Liver (tissue), 9 donors: ENCODE measurements around the gene DTNB. TPM values are rescaled to one million over a fixed set of nuclear protein-coding genes. Genes with fewer than 3 reads are reported as not detected.

Experiments
- DNase-seq: peaks from one replicate; pipeline ENCODE4 v3.0.0-alpha.2; 2017; ENCODE audit warnings: low spot score
- H3K27ac ChIP-seq, 2 donors: one replicate each; pipeline ENCODE4 v1.7.0; 2013; ENCODE audit warnings: inconsistent platforms in 2 of 2, low read length in 2 of 2, control low read depth in 1 of 2, low read depth in 1 of 2, mild to moderate bottlenecking in 1 of 2
- H3K27me3 ChIP-seq, 4 donors: one replicate each; pipeline versions ENCODE4 v1.6.1 to v1.7.0; 2013; ENCODE audit warnings: low read length in 3 of 4, inconsistent platforms in 1 of 4, mild to moderate bottlenecking in 1 of 4, moderate library complexity in 1 of 4; ENCODE audit not compliant: control insufficient read depth in 4 of 4, insufficient read depth in 4 of 4
- H3K36me3 ChIP-seq, 4 donors: one replicate each; pipeline versions ENCODE4 v1.6.1 to v1.7.0; 2013; ENCODE audit warnings: low read length in 3 of 4, mild to moderate bottlenecking in 3 of 4, low read depth in 1 of 4, moderate library complexity in 1 of 4; ENCODE audit not compliant: control insufficient read depth in 4 of 4, insufficient read depth in 3 of 4
- H3K4me1 ChIP-seq, 4 donors: one replicate each; pipeline versions ENCODE4 v1.6.1 to v1.7.0; 2013; ENCODE audit warnings: low read length in 3 of 4, mild to moderate bottlenecking in 3 of 4, moderate library complexity in 1 of 4; ENCODE audit not compliant: control insufficient read depth in 4 of 4, insufficient read depth in 4 of 4
- H3K4me3 ChIP-seq, 3 donors: one replicate each; pipeline versions ENCODE4 v1.6.1 to v1.7.0; 2013; ENCODE audit warnings: low read length in 3 of 3, control low read depth in 1 of 3, low read depth in 1 of 3, mild to moderate bottlenecking in 1 of 3
- H3K9ac ChIP-seq, 2 donors: one replicate each; pipeline ENCODE4 v1.7.0; 2013; ENCODE audit warnings: low read length in 2 of 2, mild to moderate bottlenecking in 2 of 2, moderate library complexity in 2 of 2, control low read depth in 1 of 2, low read depth in 1 of 2
- H3K9me3 ChIP-seq, 4 donors: one replicate each; pipeline versions ENCODE4 v1.6.1 to v1.7.0; 2013; ENCODE audit warnings: low read length in 3 of 4; ENCODE audit not compliant: control insufficient read depth in 4 of 4
- EGR1 ChIP-seq, 2 donors: IDR thresholded peaks; 2 replicates each; pipeline ENCODE4 v1.6.1; 2016 to 2018; ENCODE audit warnings: antibody characterized with exemption in 2 of 2, low read depth in 2 of 2
- FOXA1 ChIP-seq: IDR thresholded peaks from 2 replicates; pipeline ENCODE4 v1.6.1; 2016; ENCODE audit warnings: antibody characterized with exemption
- FOXA2 ChIP-seq: IDR thresholded peaks from 2 replicates; pipeline ENCODE4 v1.6.1; 2016; ENCODE audit warnings: antibody characterized with exemption
- GABPA ChIP-seq, 2 donors: IDR thresholded peaks in 1 of 2; conservative IDR thresholded peaks in 1 of 2; 2 replicates each; pipeline ENCODE4 v1.6.1; 2016; ENCODE audit warnings: antibody characterized with exemption in 2 of 2, mild to moderate bottlenecking in 1 of 2, moderate library complexity in 1 of 2
- HNF4A ChIP-seq, 2 donors: conservative IDR thresholded peaks; 2 replicates each; pipeline ENCODE4 v1.6.1; 2016; ENCODE audit warnings: antibody characterized with exemption in 2 of 2, mild to moderate bottlenecking in 2 of 2
- HNF4G ChIP-seq: IDR thresholded peaks from 2 replicates; pipeline ENCODE4 v1.6.1; 2016; ENCODE audit warnings: antibody characterized with exemption
- JUND ChIP-seq, 2 donors: IDR thresholded peaks; 2 replicates each; pipeline ENCODE4 v1.6.1; 2016; ENCODE audit warnings: antibody characterized with exemption in 2 of 2
- NR2F2 ChIP-seq: IDR thresholded peaks from 2 replicates; pipeline ENCODE4 v1.6.1; 2016; ENCODE audit warnings: antibody characterized with exemption
- RAD21 ChIP-seq, 2 donors: IDR thresholded peaks; 2 replicates each; pipeline ENCODE4 v1.6.1; 2016; ENCODE audit warnings: antibody characterized with exemption in 2 of 2, mild to moderate bottlenecking in 2 of 2
- RXRA ChIP-seq, 2 donors: IDR thresholded peaks; 2 replicates each; pipeline ENCODE4 v1.6.1; 2017 to 2018; ENCODE audit warnings: antibody characterized with exemption in 2 of 2, mild to moderate bottlenecking in 1 of 2
- SP1 ChIP-seq: IDR thresholded peaks from 2 replicates; pipeline ENCODE4 v1.6.1; 2018; ENCODE audit warnings: antibody characterized with exemption, mild to moderate bottlenecking
- TAF1 ChIP-seq: conservative IDR thresholded peaks from 2 replicates; pipeline ENCODE4 v1.6.1; 2016; ENCODE audit warnings: antibody characterized with exemption, mild to moderate bottlenecking
- YY1 ChIP-seq: IDR thresholded peaks from 2 replicates; pipeline ENCODE4 v1.6.1; 2016; ENCODE audit warnings: antibody characterized with exemption, mild to moderate bottlenecking
- ZBTB33 ChIP-seq: IDR thresholded peaks from 2 replicates; pipeline ENCODE4 v1.6.1; 2016; ENCODE audit warnings: antibody characterized with exemption
- WGBS: extraction: QIAGEN DNeasy Blood & Tissue Kit; methylation state at CpG from one replicate; pipeline ENCODE4 v1.1.7; 2013; 5-methylcytosine and 5-hydroxymethylcytosine counted together
- polyA plus RNA-seq, 2 donors: library from polyadenylated mRNA; stranded (reverse) in 1 of 2; unstranded in 1 of 2; fragments of 200-250 nt in 1 of 2; fragments of >200 nt in 1 of 2; fragmentation: Nextera tagmentation in 1 of 2; extraction: Ambion mirVana in 1 of 2; gene quantifications; one replicate each; pipeline versions ENCODE4 v1.2.1 to v1.2.3, GENCODE V29; 2013 to 2015
- total RNA-seq, 2 donors: library from RNA; depleted of rRNA; stranded (reverse); fragments of >200 nt; gene quantifications; one replicate each; pipeline ENCODE4 v1.2.3, GENCODE V29; 2014
- TF ChIP-seq, protein P1 (sequence below): fragments of 150-350 bp; IDR thresholded peaks from 2 replicates; pipeline ENCODE4 v1.5.1; 2017; ENCODE audit warnings: improper control_type of control experiment, low read depth, low read length; ENCODE audit not compliant: missing input control
- TF ChIP-seq, protein P2 (sequence below): IDR thresholded peaks from 2 replicates; pipeline ENCODE4 v1.6.1; 2016; ENCODE audit warnings: antibody characterized with exemption
- TF ChIP-seq, protein P3 (sequence below): IDR thresholded peaks from 2 replicates; pipeline ENCODE4 v1.6.1; 2016; ENCODE audit warnings: antibody characterized with exemption
- donor health status: healthy.
- donor health status: healthy.
- donor health status: healthy.
- donor health status: healthy.
- donor health status: healthy.

DTNB gene
- total and polyA plus RNA-seq, 4 donors: 3.3 to 10.5 (median 6.4) TPM

DNA sequence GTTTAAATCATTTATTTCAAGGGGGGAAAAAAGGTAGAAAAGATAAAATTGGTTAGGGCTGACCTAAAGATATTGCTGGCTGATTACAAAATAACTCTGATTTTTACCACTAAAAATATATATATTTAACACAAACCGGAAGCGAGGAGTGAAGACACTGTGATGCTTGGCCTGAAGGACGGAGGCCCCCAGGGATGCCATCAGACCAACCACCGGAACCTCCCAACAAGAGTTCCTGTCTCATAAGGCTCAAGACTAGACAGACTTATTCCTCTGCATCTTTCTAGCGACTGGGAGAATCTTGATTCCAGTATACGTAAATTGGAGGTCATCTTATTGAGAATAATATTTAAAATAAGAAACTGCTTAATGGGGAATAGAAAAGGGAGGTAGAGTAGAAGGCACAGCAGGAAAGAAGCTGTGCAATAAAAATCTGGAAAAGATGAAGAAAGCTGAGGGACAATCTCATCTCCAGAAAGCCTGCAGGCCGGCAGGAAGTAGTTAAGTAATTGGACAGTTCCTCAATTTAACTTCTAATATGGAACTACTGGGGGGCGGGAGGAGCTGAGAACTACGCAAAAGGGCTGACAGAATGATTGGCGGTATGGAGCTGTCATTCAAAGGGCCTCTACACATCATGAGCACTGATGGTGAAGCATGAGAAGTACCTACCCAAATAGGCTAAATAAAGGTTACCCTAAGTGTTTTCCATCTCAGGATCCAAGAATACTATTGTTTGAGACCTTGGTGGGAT, 91.1 kb downstream of the DTNB start (continued):
- no peak for TF ChIP-seq ZBTB33
- TF ChIP-seq RXRA (IDR thresholded peaks at IDR 0.05): no peak
- TF ChIP-seq RAD21 (IDR thresholded peaks at IDR 0.05): no peak
- TF ChIP-seq NR2F2: no peak
- TF ChIP-seq HNF4G: no peak

GRCh38 chr2:25576596-25576995, 96.8 kb downstream of the DTNB start:
- Histone ChIP-seq H3K27me3 (no peaks in the 10 kb centered on the region), H3K4me3 (no peak overlapping the region), H3K36me3 (peaks cover 0 to 4% (median 0%) of the 10 kb centered on the region in 4 donors), H3K9ac (no peak overlapping the region), H3K27ac (no peak overlapping the region), H3K9me3 (no peaks in the 10 kb centered on the region), H3K4me1 (no peaks in the 10 kb centered on the region)
- 93% methylated on average over 7 of the region's 7 CpGs for WGBS
- no peak for DNase-seq
- TF ChIP-seq HNF4A (conservative IDR thresholded peaks at IDR 0.05) (no peak), ZBTB33 (no peak), FOXA2 (no peak), GABPA (IDR thresholded peaks at IDR 0.05 in 1 of 2, conservative IDR thresholded peaks at IDR 0.05 in 1 of 2) (no peak), YY1 (no peak), TAF1 (no peak), SP1 (no peak)
- TF ChIP-seq, protein P1, sequence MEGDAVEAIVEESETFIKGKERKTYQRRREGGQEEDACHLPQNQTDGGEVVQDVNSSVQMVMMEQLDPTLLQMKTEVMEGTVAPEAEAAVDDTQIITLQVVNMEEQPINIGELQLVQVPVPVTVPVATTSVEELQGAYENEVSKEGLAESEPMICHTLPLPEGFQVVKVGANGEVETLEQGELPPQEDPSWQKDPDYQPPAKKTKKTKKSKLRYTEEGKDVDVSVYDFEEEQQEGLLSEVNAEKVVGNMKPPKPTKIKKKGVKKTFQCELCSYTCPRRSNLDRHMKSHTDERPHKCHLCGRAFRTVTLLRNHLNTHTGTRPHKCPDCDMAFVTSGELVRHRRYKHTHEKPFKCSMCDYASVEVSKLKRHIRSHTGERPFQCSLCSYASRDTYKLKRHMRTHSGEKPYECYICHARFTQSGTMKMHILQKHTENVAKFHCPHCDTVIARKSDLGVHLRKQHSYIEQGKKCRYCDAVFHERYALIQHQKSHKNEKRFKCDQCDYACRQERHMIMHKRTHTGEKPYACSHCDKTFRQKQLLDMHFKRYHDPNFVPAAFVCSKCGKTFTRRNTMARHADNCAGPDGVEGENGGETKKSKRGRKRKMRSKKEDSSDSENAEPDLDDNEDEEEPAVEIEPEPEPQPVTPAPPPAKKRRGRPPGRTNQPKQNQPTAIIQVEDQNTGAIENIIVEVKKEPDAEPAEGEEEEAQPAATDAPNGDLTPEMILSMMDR: no peak
- TF ChIP-seq, protein P2, sequence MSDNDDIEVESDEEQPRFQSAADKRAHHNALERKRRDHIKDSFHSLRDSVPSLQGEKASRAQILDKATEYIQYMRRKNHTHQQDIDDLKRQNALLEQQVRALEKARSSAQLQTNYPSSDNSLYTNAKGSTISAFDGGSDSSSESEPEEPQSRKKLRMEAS: no peak

DNA sequence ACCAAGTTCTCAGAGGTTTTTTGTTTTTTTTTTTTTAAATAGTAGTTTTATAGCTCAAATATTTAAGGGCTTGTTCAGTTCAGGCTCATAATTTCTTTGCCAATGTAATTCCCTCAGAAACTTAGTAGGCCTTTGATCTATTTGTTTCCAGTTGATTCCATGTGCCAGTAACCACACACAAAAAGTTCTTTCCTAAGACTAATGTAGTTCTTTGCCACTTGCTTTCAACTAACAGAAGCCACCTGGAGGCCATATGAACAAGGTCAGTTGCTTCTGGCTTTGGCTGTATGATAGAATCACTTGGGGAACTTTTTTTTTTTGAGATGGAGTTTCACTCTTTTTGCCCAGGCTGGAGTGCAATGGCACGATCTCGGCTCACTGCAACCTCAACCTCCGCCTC, 100.7 kb downstream of the DTNB start:
- Histone ChIP-seq H3K4me3 (no peak overlapping the region), H3K27ac (no peak overlapping the region), H3K36me3 (peaks cover 0 to 4% (median 0%) of the 10 kb centered on the region in 4 donors), H3K4me1 (no peaks in the 10 kb centered on the region), H3K27me3 (no peaks in the 10 kb centered on the region), H3K9me3 (no peaks in the 10 kb centered on the region), H3K9ac (no peak overlapping the region)
- WGBS: over 99% methylated on average over 3 of the region's 3 CpGs
- DNase-seq: no peak
- TF ChIP-seq GABPA (IDR thresholded peaks at IDR 0.05 in 1 of 2, conservative IDR thresholded peaks at IDR 0.05 in 1 of 2): no peak
- no peak for TF ChIP-seq YY1
- no peak for TF ChIP-seq HNF4A (conservative IDR thresholded peaks at IDR 0.05)
- no peak for TF ChIP-seq NR2F2
- TF ChIP-seq HNF4G: no peak
- TF ChIP-seq, protein P1: no peak
- no peak for TF ChIP-seq TAF1
- TF ChIP-seq, protein P2: no peak
- TF ChIP-seq ZBTB33: no peak
- no peak for TF ChIP-seq JUND (IDR thresholded peaks at IDR 0.05)
- TF ChIP-seq, protein P3, sequence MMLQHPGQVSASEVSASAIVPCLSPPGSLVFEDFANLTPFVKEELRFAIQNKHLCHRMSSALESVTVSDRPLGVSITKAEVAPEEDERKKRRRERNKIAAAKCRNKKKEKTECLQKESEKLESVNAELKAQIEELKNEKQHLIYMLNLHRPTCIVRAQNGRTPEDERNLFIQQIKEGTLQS: no peak
- no peak for TF ChIP-seq RXRA (IDR thresholded peaks at IDR 0.05)
- TF ChIP-seq FOXA1: no peak
- TF ChIP-seq EGR1 (IDR thresholded peaks at IDR 0.05; ENCODE audit: low read depth in 2 of 2): no peak
- no peak for TF ChIP-seq RAD21 (IDR thresholded peaks at IDR 0.05)
